ENCODE results near the gene DOC2A.
"Not testable (repeated sequence)": the region's sequence is repeated elsewhere in the genome, so short reads cannot be mapped to it uniquely, and the experiment has no call there.

Gene DOC2A

GRCh38 chr16:30028438-30029076, 17.7 kb upstream of the DOC2A start:
- in situ Hi-C loops (cut with MboI; ENCODE audit: low sequenced_read_pairs), result loop anchor here (25.0 kb wide), 1 partner anchor 341 kb away; the partner anchor contains the start of gene QPRT

- in situ Hi-C loops (cut with MboI; ENCODE audit: low sequenced_read_pairs), result loop anchor here (25.0 kb wide), 1 partner anchor 341 kb away; the partner anchor contains the start of gene QPRT
Measured at GRCh38 chr16:30027588-30028437, 17.0 kb upstream of the DOC2A start.

GRCh38 chr16:30026449-30026848, 15.6 kb upstream of the DOC2A start:
- in situ Hi-C loops (cut with MboI; ENCODE audit: low sequenced_read_pairs), result loop anchor here (25.0 kb wide), 1 partner anchor 339 kb away; the partner anchor contains the start of gene QPRT

GRCh38 chr16:30025574-30025973, 14.7 kb upstream of the DOC2A start:
- in situ Hi-C loops (cut with MboI; ENCODE audit: low sequenced_read_pairs), result loop anchor here (25.0 kb wide), 1 partner anchor 338 kb away; the partner anchor contains the start of gene QPRT

GRCh38 chr16:30025156-30025555, 14.3 kb upstream of the DOC2A start:
- in situ Hi-C loops (cut with MboI; ENCODE audit: low sequenced_read_pairs), result loop anchor here (25.0 kb wide), 1 partner anchor 338 kb away; the partner anchor contains the start of gene QPRT

GRCh38 chr16:30024451-30024850, 13.6 kb upstream of the DOC2A start:
- in situ Hi-C loops (cut with MboI; ENCODE audit: low sequenced_read_pairs), result no loop called here

- in situ Hi-C loops (cut with MboI; ENCODE audit: low sequenced_read_pairs), result no loop called here
Measured at GRCh38 chr16:30023586-30023985, 12.8 kb upstream of the DOC2A start.

GRCh38 chr16:30022887-30023286, 12.1 kb upstream of the DOC2A start, which contains the start of gene C16orf92:
Gene C16orf92 (plus strand): TSS chr16:30023198. CDS start chr16:30023341, 143 bp downstream.
- in situ Hi-C loops (cut with MboI; ENCODE audit: low sequenced_read_pairs), result no loop called here

GRCh38 chr16:30018731-30019158, 7.9 kb upstream of the DOC2A start:
- in situ Hi-C loops (cut with MboI; ENCODE audit: low sequenced_read_pairs), result no loop called here

GRCh38 chr16:30017937-30018336, 7.1 kb upstream of the DOC2A start:
- in situ Hi-C loops (cut with MboI; ENCODE audit: low sequenced_read_pairs), result not testable (repeated sequence)

GRCh38 chr16:30017277-30017656, 6.4 kb upstream of the DOC2A start:
- in situ Hi-C loops (cut with MboI; ENCODE audit: low sequenced_read_pairs), result no loop called here

- in situ Hi-C loops (cut with MboI; ENCODE audit: low sequenced_read_pairs), result no loop called here
Measured at GRCh38 chr16:30016555-30017276, 5.9 kb upstream of the DOC2A start.

- in situ Hi-C loops (cut with MboI; ENCODE audit: low sequenced_read_pairs), result not testable (repeated sequence)
Measured at GRCh38 chr16:30015450-30015849, 4.6 kb upstream of the DOC2A start.

GRCh38 chr16:30012598-30012997, 1.8 kb upstream of the DOC2A start:
- in situ Hi-C loops (cut with MboI; ENCODE audit: low sequenced_read_pairs), result not testable (repeated sequence)

- in situ Hi-C loops (cut with MboI; ENCODE audit: low sequenced_read_pairs), result no loop called here
Measured at GRCh38 chr16:30011714-30012504, 1.1 kb upstream of the DOC2A start.

- in situ Hi-C loops (cut with MboI; ENCODE audit: low sequenced_read_pairs), result no loop called here
Measured at GRCh38 chr16:30009990-30010843, 610 bp downstream of the DOC2A start.

GRCh38 chr16:30009085-30009862, 1.6 kb downstream of the DOC2A start:
- in situ Hi-C loops (cut with MboI; ENCODE audit: low sequenced_read_pairs), result no loop called here

- in situ Hi-C loops (cut with MboI; ENCODE audit: low sequenced_read_pairs), result no loop called here
Measured at GRCh38 chr16:30007378-30007895, 3.4 kb downstream of the DOC2A start.
